Activated CD8-positive, alpha-beta T cell treated with anti-CD3 and anti-CD28 coated beads, Interleukin-2, amount 10 ng/mL, durations not matched to agents 7 days and 5 days (primary cell): ENCODE measurements around the gene ATG14. TPM values are rescaled to one million over a fixed set of nuclear protein-coding genes. Genes with fewer than 3 reads are reported as not detected.

Experiments used
- ATAC-seq: fragments of 150-1000 bp; cut with Tn5 transposase; one replicate; pipeline ENCODE4 v1.10.0; 2021; ENCODE audit warnings: moderate library complexity
- CTCF ChIA-PET: fragments of 350-600 bp; sonication (Branson Sonifier 250); formaldehyde crosslinking; loops from one replicate; lab custom pipeline; 2021; ENCODE audit warnings: antibody characterized with exemption; lab: Charles Lee
- POLR2A ChIA-PET: fragments of 350-600 bp; sonication (Branson Sonifier 250); formaldehyde crosslinking; loops from one replicate; lab custom pipeline; 2021; ENCODE audit warnings: antibody characterized with exemption; lab: Charles Lee
- DNase-seq: peaks from one replicate; pipeline ENCODE4 v3.0.0-alpha.2; 2020
- H3K27ac Mint-ChIP-seq: one replicate; pipeline ENCODE4 v1.8.0; 2021; ENCODE audit warnings: mild to moderate bottlenecking, mixed read lengths
- H3K27me3 Mint-ChIP-seq: one replicate; pipeline ENCODE4 v1.8.0; 2021; ENCODE audit warnings: low read depth, mixed read lengths
- H3K36me3 Mint-ChIP-seq: one replicate; pipeline ENCODE4 v1.8.0; 2021; ENCODE audit warnings: low read depth, mixed read lengths
- H3K4me1 Mint-ChIP-seq: one replicate; pipeline ENCODE4 v1.8.0; 2021; ENCODE audit warnings: low read depth, mixed read lengths
- H3K4me3 Mint-ChIP-seq: one replicate; pipeline ENCODE4 v1.8.0; 2021; ENCODE audit warnings: mild to moderate bottlenecking, mixed read lengths
- H3K9me3 Mint-ChIP-seq: one replicate; pipeline ENCODE4 v1.8.0; 2022; ENCODE audit warnings: mixed read lengths; ENCODE audit not compliant: insufficient read depth
- total RNA-seq, 2 experiments: library from RNA; stranded (reverse); gene quantifications; one replicate each; pipeline ENCODE4 v1.2.3, GENCODE V29; 2021

Gene ATG14
- total RNA-seq, 2 experiments from 2014 or later, result 4.4 to 4.6 TPM

DNA sequence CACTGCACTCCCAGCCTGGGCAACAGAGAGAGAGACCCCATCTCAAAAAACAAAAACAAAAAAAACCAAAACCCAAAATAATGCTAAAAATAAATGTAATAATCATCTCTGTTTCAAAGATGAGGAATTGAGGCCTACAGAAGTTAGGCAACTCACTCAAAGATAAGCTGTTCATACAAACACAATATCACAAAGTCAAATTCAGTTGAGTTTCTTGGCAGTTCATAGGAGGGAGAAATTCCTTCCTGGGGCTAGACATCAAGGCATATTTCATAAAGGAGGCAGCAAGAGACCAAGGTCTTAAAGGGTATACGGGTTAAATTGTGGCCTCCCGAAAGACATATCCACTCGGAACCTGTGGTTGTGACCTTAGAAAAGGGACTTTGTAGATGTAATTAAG is 37.5 kb upstream of the ATG14 start:
- Mint-ChIP-seq H3K27me3 (peaks cover 11% of the 10 kb centered on the region), H3K4me3 (no peak overlapping the region), H3K27ac (no peak overlapping the region), H3K36me3 (no peaks in the 10 kb centered on the region), H3K9me3 (no peaks in the 10 kb centered on the region), H3K4me1 (no peaks in the 10 kb centered on the region)
- ATAC-seq, result no peak
- ChIA-PET POLR2A (no interaction called here), CTCF (interaction anchor here (0.9 to 1.4 kb wide), 2 partner anchors 15 to 1042 kb away, joined by 3 read pairs; no protein-coding TSS in a partner anchor)
- DNase-seq, result no peak

DNA sequence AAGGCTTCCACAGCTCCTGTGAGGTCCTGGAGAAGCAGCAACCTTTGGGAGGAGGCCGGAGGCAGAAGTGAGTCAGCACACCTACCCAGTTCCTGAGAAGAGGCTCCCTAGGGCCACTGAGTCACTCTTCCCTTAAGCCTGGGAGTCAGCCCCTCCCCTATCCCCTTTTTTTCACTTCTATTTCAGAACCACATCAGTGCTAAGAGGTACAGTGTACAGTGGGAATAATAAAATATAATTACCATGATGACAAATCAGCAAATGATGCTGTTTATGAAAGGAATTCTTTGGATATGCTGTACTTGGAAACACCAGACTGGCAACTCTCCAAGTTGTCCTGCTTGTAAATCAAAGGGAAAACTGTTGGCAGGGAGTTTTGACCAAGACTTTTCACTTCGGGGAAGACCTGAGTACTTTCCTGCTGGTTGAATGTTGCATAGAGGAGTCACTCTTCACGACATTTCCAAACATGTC is 36.5 kb upstream of the ATG14 start:
- CTCF ChIA-PET, result no interaction called here
- ATAC-seq, result no peak

DNA sequence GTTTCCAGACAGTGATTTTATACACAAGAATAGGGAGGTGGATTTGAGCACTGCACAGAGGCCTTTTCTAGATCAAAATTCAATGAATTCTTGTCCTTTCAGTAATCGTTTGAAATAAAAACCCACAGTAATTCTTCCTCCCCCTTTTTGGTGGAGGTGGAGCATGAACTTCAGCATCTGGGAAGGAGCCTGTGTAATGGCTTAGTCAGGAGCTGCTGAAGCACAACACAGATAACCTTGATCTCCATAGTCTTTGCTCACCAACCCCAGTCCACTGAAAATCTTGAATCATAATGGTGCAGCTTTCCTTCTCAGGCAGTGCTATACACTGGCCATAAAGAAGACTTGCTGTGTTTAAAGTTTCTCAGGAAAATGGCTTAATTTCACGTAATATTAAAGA is 35.2 kb upstream of the ATG14 start:
- DNase-seq (no peak), ATAC-seq (no peak)
- peaks cover 2% of the 10 kb centered on the region for H3K27me3 Mint-ChIP-seq
- H3K4me3 Mint-ChIP-seq, result no peak overlapping the region
- no peaks in the 10 kb centered on the region for H3K9me3 Mint-ChIP-seq
- H3K4me1 Mint-ChIP-seq, result no peaks in the 10 kb centered on the region
- H3K36me3 Mint-ChIP-seq, result no peaks in the 10 kb centered on the region
- ChIA-PET POLR2A (no interaction called here), CTCF (interaction anchor here (0.6 to 4.7 kb wide), 36 partner anchors 8 to 1869 kb away, joined by 3 to 58 read pairs (median 4); no protein-coding TSS in a partner anchor)
- no peak overlapping the region for H3K27ac Mint-ChIP-seq

More for the DNA sequence above, 36.5 kb upstream of the ATG14 start:
- Mint-ChIP-seq H3K4me3 (no peak overlapping the region), H3K27me3 (peaks cover 5% of the 10 kb centered on the region), H3K4me1 (no peaks in the 10 kb centered on the region), H3K9me3 (no peaks in the 10 kb centered on the region), H3K36me3 (no peaks in the 10 kb centered on the region), H3K27ac (no peak overlapping the region)
- no peak for DNase-seq
- POLR2A ChIA-PET, result interaction anchor here (0.7 kb wide), 1 partner anchor 217 kb away, joined by 3 read pairs; no protein-coding TSS in a partner anchor

DNA sequence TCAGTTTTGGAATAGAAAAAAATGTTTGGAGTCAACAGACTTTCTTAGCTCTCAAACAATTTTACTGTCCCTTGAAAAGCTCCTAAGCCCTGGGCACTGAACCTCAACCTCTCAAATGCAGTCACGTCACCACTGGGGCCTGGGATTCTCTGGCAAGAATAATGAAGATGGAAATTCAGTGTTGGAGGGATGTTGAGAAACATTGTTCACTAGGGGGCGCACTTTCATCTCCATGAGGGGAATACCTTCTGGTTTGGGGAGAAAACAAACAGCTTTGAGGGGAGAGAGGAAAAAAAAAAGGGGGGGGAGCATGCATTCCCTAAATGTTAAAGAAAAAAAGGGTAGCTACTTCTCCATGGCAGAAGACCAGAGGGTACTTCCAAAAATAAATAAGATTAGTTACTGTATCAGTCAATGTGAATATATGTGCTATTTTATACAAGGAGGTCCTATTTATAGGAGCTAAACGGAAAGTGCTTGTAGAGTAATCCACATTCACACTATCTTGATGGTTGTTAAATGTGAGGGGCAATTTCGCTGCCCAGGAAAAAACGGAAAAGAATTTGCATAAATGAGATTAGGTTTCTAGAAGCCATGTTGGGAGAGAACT is 34.6 kb upstream of the ATG14 start:
- H3K27ac Mint-ChIP-seq, result no peak overlapping the region
- no peak for ATAC-seq

DNA sequence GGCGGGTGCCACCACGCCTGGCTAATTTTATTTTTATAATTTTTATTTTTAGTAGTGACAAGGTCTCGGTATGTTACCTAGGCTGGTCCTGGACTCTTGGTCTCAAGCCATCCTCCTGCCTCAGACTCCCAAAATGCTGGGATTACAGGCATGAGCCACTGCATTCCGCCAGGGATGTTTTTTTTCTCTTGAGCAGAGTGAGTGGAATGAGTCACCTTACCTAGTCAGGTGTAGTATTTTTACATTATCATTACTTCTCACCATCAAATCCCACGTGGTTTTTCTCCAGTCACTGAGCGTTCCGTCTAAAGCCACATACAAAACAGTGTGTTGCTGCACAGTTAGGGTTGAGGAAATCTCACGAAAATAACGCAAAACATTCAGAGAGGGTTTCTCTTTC is 29.7 kb upstream of the ATG14 start:
- no peak overlapping the region for H3K27ac Mint-ChIP-seq
- no peaks in the 10 kb centered on the region for H3K36me3 Mint-ChIP-seq
- no peaks in the 10 kb centered on the region for H3K9me3 Mint-ChIP-seq
- no peak overlapping the region for H3K4me3 Mint-ChIP-seq
- ATAC-seq (no peak), DNase-seq (no peak)
- no peaks in the 10 kb centered on the region for H3K4me1 Mint-ChIP-seq
- POLR2A ChIA-PET, result no interaction called here
- H3K27me3 Mint-ChIP-seq, result peaks cover 8% of the 10 kb centered on the region
- CTCF ChIA-PET, result interaction anchor here (0.9 to 1.3 kb wide), 2 partner anchors 14 to 1033 kb away, joined by 3 read pairs; no protein-coding TSS in a partner anchor

More for the DNA sequence above, 34.6 kb upstream of the ATG14 start:
- Mint-ChIP-seq H3K36me3 (no peaks in the 10 kb centered on the region), H3K4me1 (no peaks in the 10 kb centered on the region), H3K9me3 (no peaks in the 10 kb centered on the region), H3K27me3 (no peaks in the 10 kb centered on the region), H3K4me3 (no peak overlapping the region)
- ChIA-PET POLR2A (no interaction called here), CTCF (interaction anchor here (0.6 to 4.7 kb wide), 41 partner anchors 8 to 1869 kb away, joined by 3 to 58 read pairs (median 4); no protein-coding TSS in a partner anchor)
- DNase-seq, result peak; percentile 71

DNA sequence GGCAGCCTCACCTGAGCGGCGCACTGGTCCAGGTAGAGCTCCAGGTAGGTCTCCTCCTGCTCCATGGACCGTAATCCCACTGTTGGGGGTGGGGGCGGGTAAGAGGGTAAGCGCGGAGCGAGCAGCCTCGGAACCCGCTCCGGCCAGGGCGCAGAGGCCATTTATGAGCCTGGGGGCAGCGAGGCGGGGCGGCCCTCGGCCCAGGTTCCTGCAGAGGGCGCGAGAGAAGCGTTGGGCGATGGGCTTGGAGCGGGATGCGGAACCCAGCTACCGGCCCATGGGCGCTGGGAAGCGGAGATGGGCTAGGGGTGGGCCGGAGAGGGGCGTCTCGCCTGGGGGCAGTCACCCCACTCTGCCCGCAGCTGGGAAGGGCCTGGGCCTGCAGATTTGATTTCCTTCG is 28.8 kb upstream of the ATG14 start, which contains the start of gene TBPL2:
Gene TBPL2 (minus strand): TSS at position 232 of the 400 bp plus-strand sequence. CDS start 167 bp downstream, at position 65.
- ChIA-PET CTCF (interaction anchor here (1.1 to 1.4 kb wide), 2 partner anchors 11 to 24 kb away, joined by 3 read pairs; no protein-coding TSS in a partner anchor), POLR2A (no interaction called here)
- no peak within 1 kb of the TSS for H3K27ac Mint-ChIP-seq
- H3K4me3 Mint-ChIP-seq, result no peak within 1 kb of the TSS
- H3K9me3 Mint-ChIP-seq, result no peaks in the 10 kb centered on the region
- peaks cover 8% of the 10 kb centered on the region for H3K27me3 Mint-ChIP-seq
- no peaks in the 10 kb centered on the region for H3K36me3 Mint-ChIP-seq
- H3K4me1 Mint-ChIP-seq, result no peaks in the 10 kb centered on the region
- ATAC-seq, result no peak
- DNase-seq, result no peak

DNA sequence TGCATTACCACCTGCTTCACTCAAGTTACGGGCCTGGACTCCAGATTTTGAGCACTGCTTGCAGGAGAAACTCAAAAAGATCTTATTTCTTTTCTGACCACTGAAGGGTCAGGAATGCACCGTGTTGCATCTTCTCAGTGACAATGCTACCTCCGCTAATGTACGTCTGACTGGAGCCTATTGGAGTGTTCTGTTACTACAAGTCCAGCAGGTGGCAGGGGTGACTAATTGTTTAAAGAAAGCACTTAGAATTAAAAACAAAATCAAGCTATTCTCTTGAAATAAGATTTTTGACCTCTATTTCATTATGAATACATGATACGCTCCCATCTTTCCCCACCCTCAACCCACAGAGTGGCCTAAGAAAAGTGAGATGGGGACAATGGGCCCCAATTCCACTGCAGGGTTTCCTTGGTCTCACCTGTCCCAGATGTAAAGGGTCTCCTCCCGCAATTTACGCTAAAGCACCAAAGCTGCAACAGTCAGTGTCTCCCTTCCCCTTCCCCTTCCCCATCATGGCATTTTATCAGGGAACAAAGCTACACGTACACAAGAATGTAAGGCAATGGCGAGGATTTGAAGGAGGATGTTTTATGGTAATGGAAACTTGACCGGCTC is 26.5 kb upstream of the ATG14 start:
- Mint-ChIP-seq H3K4me3 (no peak overlapping the region), H3K36me3 (no peaks in the 10 kb centered on the region), H3K4me1 (peaks cover 18% of the 10 kb centered on the region), H3K9me3 (no peaks in the 10 kb centered on the region), H3K27ac (no peak overlapping the region), H3K27me3 (peaks cover 8% of the 10 kb centered on the region)
- DNase-seq, result no peak
- POLR2A ChIA-PET, result no interaction called here
- CTCF ChIA-PET, result interaction anchor here (0.8 to 8.5 kb wide), 7 partner anchors 7 to 1028 kb away, joined by 3 to 58 read pairs (median 3); no protein-coding TSS in a partner anchor
- peak; percentile 57 for ATAC-seq

DNA sequence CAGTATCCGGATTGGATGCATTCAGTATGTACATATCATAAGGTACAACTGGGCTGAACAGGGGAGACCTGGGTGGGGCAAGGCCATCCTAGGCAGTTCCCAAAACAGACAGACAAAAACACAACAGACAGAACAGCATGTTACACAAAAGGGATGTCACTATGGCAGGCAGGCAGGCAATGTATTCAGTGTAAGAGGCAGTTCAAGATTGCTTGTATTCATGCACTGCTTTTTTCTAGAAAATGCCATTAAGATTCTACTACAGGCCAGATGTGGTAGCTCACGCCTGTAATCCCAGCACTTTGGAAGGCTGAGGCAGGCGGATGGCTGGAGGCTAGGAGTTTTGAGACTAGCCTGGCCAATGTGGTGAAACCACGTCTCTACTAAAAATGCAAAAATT is 25.3 kb upstream of the ATG14 start:
- Mint-ChIP-seq H3K27me3 (peaks cover 8% of the 10 kb centered on the region), H3K9me3 (no peaks in the 10 kb centered on the region), H3K4me1 (peaks cover 18% of the 10 kb centered on the region), H3K4me3 (no peak overlapping the region), H3K27ac (no peak overlapping the region), H3K36me3 (no peaks in the 10 kb centered on the region)
- ChIA-PET CTCF (interaction anchor here (0.9 to 8.5 kb wide), 6 partner anchors 9 to 476 kb away, joined by 3 to 58 read pairs (median 3); no protein-coding TSS in a partner anchor), POLR2A (no interaction called here)
- ATAC-seq (no peak), DNase-seq (no peak)

DNA sequence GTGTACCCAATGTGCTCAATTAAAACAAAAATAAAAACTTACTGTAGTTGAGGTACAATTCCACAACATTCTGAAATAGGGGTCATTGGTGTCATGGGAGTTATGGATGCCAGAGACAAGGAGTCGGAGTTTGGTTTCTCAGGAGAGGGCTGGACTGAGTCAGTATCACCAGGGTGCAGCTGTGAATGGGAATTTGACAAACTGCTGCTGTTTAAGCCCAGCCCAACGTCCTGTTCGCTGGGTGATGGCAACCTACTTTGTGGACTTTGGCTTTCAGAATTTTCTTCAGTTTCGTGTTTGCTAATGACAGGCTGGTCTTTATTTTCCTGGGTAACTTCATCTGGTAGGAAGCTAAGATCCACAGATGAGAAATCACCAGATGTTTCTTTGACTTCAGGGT is 24.9 kb upstream of the ATG14 start:
- no peak overlapping the region for H3K4me3 Mint-ChIP-seq

DNA sequence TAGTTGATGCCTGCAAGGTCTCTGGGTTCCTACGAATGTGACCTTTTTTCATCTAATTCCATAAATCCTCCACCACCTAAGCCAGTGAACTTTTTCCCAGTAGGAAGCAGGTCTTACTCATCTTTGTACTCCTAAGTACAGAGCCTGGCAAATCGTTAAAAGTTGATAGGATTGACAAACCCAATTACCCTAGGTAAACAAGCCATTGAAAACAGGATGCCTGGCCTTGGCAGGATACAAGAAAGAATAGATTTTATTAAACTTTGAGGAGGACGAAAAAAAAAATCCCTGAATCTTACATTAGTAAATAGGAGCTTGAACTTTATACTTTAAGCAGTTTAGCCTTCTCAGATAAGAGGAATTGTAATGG is 23.2 kb upstream of the ATG14 start:
- ATAC-seq (no peak), DNase-seq (no peak)
- no peak overlapping the region for H3K4me3 Mint-ChIP-seq
- H3K4me1 Mint-ChIP-seq, result peaks cover 21% of the 10 kb centered on the region
- H3K27ac Mint-ChIP-seq, result no peak overlapping the region
- POLR2A ChIA-PET, result no interaction called here
- H3K36me3 Mint-ChIP-seq, result no peaks in the 10 kb centered on the region
- CTCF ChIA-PET, result interaction anchor here (1.0 to 8.5 kb wide), 7 partner anchors 11 to 905 kb away, joined by 3 to 58 read pairs (median 5); no protein-coding TSS in a partner anchor
- H3K9me3 Mint-ChIP-seq, result no peaks in the 10 kb centered on the region
- peaks cover 8% of the 10 kb centered on the region for H3K27me3 Mint-ChIP-seq

More for the DNA sequence above, 24.9 kb upstream of the ATG14 start:
- H3K27ac Mint-ChIP-seq, result no peak overlapping the region
- no peaks in the 10 kb centered on the region for H3K36me3 Mint-ChIP-seq
- ChIA-PET POLR2A (no interaction called here), CTCF (interaction anchor here (0.9 to 8.5 kb wide), 5 partner anchors 9 to 223 kb away, joined by 3 to 58 read pairs (median 3); no protein-coding TSS in a partner anchor)
- H3K4me1 Mint-ChIP-seq, result peaks cover 18% of the 10 kb centered on the region
- H3K27me3 Mint-ChIP-seq, result peaks cover 8% of the 10 kb centered on the region
- ATAC-seq (no peak), DNase-seq (no peak)
- H3K9me3 Mint-ChIP-seq, result no peaks in the 10 kb centered on the region

DNA sequence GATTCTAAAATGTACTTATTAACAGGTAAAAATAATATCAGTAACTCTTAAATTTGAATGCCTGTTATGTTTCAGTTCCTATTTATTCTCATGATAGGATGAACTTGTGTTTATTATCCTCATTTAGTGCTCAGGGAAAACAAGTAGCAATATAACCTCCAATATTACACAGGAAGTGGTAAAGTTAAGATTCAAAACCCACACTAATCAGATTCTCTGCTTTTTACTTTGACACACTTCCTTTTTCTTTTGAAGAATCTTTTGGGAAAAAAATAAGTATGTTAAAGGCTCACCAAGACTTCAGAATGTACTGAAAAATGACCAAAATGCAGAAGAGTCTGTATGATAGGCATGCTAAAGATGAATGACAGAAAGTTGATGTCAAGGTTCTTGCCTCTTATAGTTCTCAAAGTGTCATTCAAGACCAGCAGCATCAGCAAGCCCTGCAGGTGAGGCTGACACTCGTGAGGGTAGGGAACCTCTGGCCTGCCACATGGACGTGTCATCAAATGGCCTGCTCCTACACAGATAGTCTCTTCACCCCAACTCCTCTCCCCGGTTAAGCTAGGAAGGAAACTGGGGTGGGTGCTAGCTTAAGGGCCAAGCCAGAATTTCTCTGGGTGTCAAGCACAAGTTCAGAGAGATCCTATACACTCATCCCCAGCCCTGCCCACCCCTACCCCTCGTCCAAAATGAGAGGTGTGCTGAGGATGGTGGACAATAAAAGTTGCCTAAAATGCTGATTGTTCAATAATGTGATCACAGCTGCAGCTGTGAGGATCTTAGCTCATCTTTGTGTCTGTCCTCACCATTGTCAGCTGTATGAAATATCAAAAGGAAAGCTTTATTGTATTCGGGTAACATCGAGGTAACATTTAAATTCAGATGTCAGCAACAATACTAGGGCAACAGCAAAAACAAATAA is 22.5 kb upstream of the ATG14 start:
- no peaks in the 10 kb centered on the region for H3K9me3 Mint-ChIP-seq
- no peak for DNase-seq
- H3K4me3 Mint-ChIP-seq, result no peak overlapping the region
- H3K36me3 Mint-ChIP-seq, result no peaks in the 10 kb centered on the region
- peak; percentile 47 for ATAC-seq
- POLR2A ChIA-PET, result no interaction called here
- peaks cover 21% of the 10 kb centered on the region for H3K4me1 Mint-ChIP-seq
- H3K27me3 Mint-ChIP-seq, result peaks cover 8% of the 10 kb centered on the region
- peak overlapping the region; percentile 52 for H3K27ac Mint-ChIP-seq
- CTCF ChIA-PET, result interaction anchor here (1.0 to 8.5 kb wide), 8 partner anchors 10 to 906 kb away, joined by 3 to 58 read pairs (median 5); no protein-coding TSS in a partner anchor
